MG63 (cell line): ENCODE measurements around the gene RAPGEF2. TPM values are rescaled to one million over a fixed set of nuclear protein-coding genes. Genes with fewer than 3 reads are reported as not detected.
A peak's percentile ranks its signal among the peaks of the same experiment; 100 is the strongest.

ENCODE experiments used
- DNase-seq: peaks from one replicate; pipeline ENCODE4 v3.0.0-alpha.2; 2020
- H3K27me3 ChIP-seq: fragments of 250-450 bp; sonication (Bioruptor Pico); 2 replicates; pipeline ENCODE4 v1.5.1; 2020; ENCODE audit warnings: mild to moderate bottlenecking, moderate library complexity
- H3K36me3 ChIP-seq: fragments of 250-450 bp; sonication (Bioruptor Pico); 2 replicates; pipeline ENCODE4 v1.5.1; 2020; ENCODE audit warnings: mild to moderate bottlenecking, moderate library complexity
- H3K4me3 ChIP-seq: fragments of 250-450 bp; sonication (Bioruptor Pico); 2 replicates; pipeline ENCODE4 v1.5.1; 2020; ENCODE audit warnings: mild to moderate bottlenecking, moderate library complexity
- H3K9me3 ChIP-seq: fragments of 250-450 bp; sonication (Bioruptor Pico); 2 replicates; pipeline ENCODE4 v1.5.1; 2020; ENCODE audit warnings: mild to moderate bottlenecking, moderate library complexity
- total RNA-seq: library from RNA; depleted of rRNA; stranded (reverse); fragments of >200 nt; shearing (Covaris generic); gene quantifications from 2 replicates; pipeline ENCODE4 v1.2.3, GENCODE V29; 2014; ENCODE audit warnings: low replicate concordance

The RAPGEF2 gene
- total RNA-seq, 1 experiment from 2014 or later: 13.8 TPM

DNA sequence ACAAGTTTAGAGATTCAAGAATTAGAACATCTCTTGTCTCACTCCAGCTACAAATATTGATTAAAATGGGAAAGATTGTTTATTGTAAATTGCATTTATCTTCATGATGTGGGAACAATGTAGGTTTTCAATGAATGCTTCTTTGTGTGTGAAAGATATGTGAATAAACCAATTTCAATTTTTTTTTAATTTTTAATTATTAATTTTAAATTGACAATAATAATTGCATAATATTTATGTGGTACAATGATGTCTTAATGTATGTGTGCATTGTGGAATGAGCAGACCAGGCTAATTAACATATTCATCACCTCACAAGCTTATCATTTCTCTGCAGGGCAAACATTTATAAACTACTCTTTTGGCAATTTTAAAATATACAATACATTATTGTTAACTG, 281.1 kb downstream of the RAPGEF2 start:
- Histone ChIP-seq H3K4me3 (no peak overlapping the region), H3K27me3 (no peaks in the 10 kb centered on the region), H3K36me3 (no peaks in the 10 kb centered on the region), H3K9me3 (peaks cover 14% of the 10 kb centered on the region)
- no peak for DNase-seq

DNA sequence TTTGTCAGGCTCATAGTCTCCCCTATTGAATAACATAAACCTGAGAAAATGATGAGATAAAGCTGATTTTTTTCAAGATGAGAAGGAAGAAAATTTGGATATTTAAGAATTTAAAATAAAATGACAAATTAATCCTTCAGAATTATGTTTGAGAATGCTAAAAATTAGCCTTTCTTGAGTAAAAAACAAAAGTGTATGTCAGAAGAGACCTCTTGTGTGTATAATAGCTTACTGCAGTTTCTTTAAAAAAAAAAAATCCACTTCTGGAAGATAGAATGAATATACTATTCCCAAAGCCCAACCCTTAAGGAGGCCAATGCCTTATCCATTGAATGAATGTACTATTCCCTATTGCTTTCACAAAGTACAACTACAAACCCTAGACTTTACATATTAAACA, 281.8 kb downstream of the RAPGEF2 start:
- no peak for DNase-seq
- H3K27me3 ChIP-seq: no peaks in the 10 kb centered on the region
- H3K4me3 ChIP-seq: no peak overlapping the region
- H3K36me3 ChIP-seq: no peaks in the 10 kb centered on the region
- H3K9me3 ChIP-seq: peaks cover 14% of the 10 kb centered on the region

DNA sequence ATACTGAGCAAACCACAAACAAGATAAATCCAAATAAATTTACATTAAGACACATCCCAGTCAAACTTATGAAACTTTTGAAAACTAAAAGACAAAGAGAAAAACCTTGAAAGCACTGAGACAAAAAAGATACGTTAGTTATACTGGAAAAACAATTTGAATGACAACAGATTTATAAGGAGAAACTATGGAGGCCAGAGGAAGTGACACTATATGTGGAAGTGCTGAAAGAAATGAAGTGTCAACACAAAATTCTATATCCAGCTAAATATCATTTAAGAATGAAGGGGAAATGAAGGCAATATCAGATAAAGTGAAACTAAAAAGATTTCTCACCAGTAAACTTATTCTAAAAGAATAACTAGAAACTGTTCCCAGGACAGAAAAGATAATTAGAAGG, 283.7 kb downstream of the RAPGEF2 start:
- no peak for DNase-seq
- Histone ChIP-seq H3K9me3 (peaks cover 14% of the 10 kb centered on the region), H3K4me3 (no peak overlapping the region), H3K27me3 (no peaks in the 10 kb centered on the region), H3K36me3 (no peaks in the 10 kb centered on the region)

DNA sequence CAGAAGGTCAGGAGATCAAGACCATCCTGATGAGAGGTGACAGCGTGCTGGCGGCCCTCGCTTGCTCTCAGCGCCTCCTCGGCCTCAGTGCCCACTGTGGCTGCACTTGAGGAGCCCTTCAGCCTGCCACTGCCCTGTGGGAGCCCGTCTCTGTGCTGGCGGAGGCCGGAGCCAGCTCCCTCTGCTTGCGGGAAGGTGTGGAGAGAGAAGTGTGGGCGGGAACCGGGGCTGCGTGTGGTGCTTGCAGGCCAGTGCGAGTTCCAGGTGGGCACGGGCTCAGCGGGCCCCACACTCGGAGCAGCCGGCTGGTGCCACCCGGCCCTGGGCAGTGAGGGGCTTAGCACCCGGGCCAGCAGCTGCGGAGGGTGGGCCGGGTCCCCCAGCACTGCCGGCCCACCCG, 286.9 kb downstream of the RAPGEF2 start:
- H3K4me3 ChIP-seq: no peak overlapping the region
- DNase-seq: no peak

DNA sequence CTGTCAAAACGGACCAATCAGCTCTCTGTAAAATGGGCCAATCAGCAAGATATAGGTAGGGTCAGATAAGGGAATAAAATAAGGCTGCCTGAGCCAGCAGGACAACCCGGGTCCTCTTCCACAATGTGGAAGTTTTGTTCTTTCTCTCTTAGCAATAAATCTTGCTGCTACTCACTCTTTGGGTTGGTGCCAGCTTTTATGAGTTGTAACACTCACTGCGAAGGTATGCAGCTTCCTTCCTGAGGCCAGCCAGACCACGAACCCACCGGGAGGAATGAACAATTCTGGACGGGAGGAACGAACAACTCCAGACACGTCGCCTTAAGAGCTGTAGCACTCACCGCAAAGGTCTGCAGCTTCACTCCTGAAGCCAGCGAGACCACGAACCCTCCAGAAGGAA, 287.8 kb downstream of the RAPGEF2 start:
- Histone ChIP-seq H3K27me3 (no peaks in the 10 kb centered on the region), H3K36me3 (no peaks in the 10 kb centered on the region), H3K9me3 (peaks cover 14% of the 10 kb centered on the region), H3K4me3 (no peak overlapping the region)
- peak; percentile 70 for DNase-seq

More for the DNA sequence above, 286.9 kb downstream of the RAPGEF2 start:
- H3K36me3 ChIP-seq: no peaks in the 10 kb centered on the region
- no peaks in the 10 kb centered on the region for H3K27me3 ChIP-seq
- peaks cover 14% of the 10 kb centered on the region for H3K9me3 ChIP-seq

DNA sequence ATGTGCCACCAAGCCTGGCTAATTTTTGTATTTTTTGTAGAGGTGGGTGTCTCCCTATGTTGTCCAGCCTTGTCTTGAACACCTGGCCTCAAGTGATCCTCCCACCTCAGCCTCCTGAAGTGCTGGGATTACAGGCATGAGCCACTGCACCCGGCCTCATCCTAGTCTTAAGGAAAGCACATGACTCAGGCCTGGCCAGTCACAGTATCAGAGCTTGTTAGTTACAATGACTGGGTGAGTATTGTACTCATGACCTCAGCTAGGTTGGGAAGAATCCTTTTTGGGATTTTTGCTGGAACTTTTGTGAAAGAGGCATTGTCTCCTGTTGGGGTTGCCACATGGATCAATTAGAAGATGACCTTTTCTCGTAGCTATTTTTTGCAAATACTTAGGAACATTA, 292.8 kb downstream of the RAPGEF2 start:
- H3K27me3 ChIP-seq: no peaks in the 10 kb centered on the region
- H3K9me3 ChIP-seq: no peaks in the 10 kb centered on the region
- DNase-seq: no peak
- no peak overlapping the region for H3K4me3 ChIP-seq
- H3K36me3 ChIP-seq: no peaks in the 10 kb centered on the region

DNA sequence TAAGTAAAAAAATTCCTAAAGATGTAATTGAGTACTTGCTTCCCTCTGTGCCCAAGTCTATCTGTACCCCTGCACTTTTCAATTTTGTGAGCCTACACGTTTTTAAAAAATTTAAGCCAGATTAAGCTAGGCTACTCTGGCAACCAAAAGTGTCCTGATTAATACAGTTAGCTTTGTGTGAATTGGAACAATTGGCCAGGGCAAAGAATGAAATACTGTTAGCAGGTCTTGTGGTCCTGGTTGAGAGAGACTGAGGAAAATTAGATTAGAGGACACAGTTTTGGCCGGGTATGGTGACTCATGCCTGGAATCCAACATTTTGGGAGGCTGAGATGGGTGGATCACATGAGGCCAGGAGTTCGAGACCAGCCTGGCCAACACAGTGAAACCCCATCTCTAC, 293.3 kb downstream of the RAPGEF2 start:
- Histone ChIP-seq H3K27me3 (no peaks in the 10 kb centered on the region), H3K4me3 (no peak overlapping the region), H3K9me3 (no peaks in the 10 kb centered on the region), H3K36me3 (no peaks in the 10 kb centered on the region)
- DNase-seq: no peak

DNA sequence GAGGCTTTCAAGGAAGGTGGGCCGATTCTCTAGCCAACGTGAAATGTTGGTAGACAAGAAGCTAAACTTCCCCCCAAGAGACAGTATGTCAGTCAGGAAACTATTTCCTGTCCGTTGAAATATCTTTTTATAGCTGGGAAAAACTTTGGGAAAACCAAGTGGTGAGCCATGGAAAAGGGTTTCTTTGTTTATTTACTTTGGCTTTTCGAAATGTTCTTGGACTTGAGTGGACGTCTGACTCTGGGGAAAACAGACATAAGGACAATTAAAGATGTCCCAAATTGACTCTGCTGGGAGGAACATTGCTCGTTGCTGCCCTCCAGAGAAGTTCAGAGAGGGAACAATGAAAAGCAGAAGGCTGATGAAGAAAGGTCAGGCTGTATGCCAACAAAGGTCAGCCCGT, 295.4 kb downstream of the RAPGEF2 start:
- Histone ChIP-seq H3K9me3 (no peaks in the 10 kb centered on the region), H3K4me3 (no peak overlapping the region), H3K36me3 (no peaks in the 10 kb centered on the region), H3K27me3 (no peaks in the 10 kb centered on the region)
- peak; percentile 16 for DNase-seq

DNA sequence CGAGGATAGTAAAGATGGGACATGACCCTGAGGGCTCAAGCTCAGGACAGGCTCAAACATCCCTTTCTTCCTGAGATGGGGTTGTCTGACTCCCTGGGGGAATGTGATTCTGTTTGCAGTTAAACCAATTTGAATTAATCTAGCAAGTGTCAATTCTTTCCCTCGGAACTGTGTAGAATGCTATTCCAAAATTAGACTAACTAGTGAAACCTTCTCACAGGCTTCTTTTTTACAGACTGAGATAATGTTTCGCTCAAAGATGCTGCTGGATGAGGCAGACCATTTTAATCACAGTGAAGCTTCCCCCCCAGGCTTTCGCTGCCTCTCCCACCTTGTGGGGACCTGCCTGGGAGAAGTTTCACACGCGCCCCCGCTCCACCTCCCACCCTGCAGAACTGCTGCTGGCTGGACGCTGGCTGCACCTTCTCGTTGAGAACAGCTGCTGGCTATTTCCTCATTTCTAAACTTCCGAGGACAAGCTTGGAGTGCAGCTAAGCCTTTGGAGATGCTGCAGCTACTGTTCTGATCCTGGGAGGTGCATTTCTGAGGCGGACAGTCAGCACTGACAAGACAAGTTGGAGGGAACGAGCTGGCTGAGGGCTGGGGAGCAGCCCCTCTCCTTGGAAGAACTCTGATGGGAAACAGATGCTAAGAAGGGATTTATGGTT, 297.8 kb downstream of the RAPGEF2 start:
- Histone ChIP-seq H3K36me3 (no peaks in the 10 kb centered on the region), H3K4me3 (no peak overlapping the region), H3K9me3 (no peaks in the 10 kb centered on the region), H3K27me3 (no peaks in the 10 kb centered on the region)
- no peak for DNase-seq

DNA sequence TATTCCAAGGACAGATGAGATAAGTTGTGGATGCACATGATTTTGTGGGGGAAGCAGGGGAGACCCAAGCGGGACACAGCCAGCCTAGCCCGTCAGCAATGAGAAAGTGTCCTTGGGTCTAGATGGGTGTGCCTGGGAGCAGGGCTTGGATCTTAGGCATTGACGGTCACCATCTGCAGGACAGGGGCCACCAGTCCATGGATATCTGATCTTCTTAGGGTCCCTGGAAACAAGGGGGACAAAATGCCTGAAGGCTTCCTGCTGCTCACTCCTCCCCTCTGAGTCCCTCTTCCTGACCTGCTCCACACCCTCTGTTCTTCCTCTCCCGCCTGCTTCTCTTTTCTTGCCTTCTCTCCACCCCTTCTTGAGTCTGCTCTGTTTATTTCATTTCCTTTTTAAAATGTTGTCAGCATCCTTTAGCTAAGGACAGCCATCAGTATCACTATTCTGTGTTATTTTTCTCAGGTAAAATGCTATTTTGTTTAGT, 298.4 kb downstream of the RAPGEF2 start:
- Histone ChIP-seq H3K9me3 (no peaks in the 10 kb centered on the region), H3K27me3 (no peaks in the 10 kb centered on the region), H3K4me3 (no peak overlapping the region), H3K36me3 (no peaks in the 10 kb centered on the region)
- no peak for DNase-seq

DNA sequence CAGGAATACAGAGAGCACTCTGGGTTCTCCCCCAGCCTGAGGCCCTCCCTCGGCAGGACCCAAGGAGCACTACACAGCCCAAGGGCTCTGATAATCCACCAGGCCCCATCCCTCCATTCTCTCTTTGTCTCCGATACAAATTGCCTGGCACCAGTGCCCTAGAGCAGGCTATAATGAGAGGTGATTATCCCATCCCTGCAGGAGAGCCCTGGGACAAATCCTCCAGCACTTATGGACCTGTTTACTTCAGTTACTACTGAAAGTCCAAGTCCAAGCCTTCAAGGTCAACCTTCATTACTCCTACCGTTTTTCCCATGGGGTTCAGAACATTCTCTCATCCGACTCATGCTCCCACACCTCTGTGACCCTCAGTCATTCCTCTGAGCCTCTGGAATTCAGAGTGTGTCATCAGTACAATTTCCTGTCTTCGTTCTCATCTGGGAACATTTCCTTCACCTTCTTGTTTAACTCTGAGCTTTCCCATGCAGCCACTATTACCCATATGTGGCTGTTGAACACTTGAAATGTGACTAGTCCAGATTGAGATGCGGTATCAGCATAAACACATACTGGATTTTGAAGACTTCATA, 299.0 kb downstream of the RAPGEF2 start:
- Histone ChIP-seq H3K27me3 (no peaks in the 10 kb centered on the region), H3K4me3 (no peak overlapping the region), H3K9me3 (no peaks in the 10 kb centered on the region), H3K36me3 (no peaks in the 10 kb centered on the region)
- DNase-seq: peak; percentile 29
